Measurements from ENCODE around the gene GRIK2.

GRIK2 gene

DNA sequence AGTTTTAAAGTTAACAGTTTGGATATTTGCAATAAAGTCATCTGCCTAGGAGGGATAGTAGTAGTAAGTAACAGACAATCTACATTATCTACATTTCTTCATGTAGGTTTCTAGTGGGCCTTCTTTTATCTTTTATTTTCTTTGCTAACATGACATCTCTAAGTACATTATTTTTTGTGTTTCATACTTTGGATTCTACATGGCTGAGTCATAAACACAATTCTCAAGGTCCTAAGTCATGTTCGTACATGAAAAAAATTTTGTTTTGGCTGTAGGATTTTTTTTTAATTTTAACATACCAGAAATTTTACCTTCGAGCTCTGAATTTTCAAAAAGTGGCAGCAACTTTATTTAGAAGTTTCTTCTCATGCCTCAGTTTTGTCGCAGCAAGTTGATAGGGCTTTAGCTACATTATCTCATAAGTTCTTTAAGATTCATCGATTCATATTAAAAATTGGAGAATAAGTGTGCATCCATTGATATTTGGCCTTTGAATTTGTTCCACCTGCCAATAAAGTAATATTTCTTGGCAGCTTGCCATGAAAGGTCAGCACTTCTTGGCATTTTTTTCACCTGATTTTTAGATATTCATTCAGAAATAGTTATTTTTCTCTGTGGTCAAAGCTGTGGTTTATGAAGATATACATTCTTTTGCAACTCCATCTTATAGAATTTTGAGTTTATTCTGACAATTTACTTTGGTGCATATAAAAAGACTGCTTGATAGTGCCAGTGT lies 146.2 kb downstream of the GRIK2 start:
- no peak for DNase-seq (ENCODE audit: low read depth)

DNA sequence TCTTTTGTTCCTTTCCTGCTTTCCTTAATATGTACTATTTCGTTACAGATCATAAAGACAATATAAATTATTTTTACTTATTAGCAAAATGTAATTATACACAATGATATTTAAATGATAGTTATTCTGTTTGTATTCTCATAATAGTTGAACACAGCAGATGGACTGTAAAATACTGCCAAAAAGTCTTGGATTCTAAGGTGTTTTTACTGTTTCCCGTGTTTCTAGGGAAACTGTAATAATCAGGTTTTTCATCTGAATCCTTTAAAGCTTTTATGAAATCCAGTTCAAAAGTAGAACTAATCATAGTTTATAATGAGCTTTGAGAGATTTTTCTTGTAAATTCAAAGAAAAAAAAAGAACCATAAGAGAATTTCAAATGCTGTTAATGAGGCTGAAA lies 148.4 kb downstream of the GRIK2 start:
- no peak for DNase-seq (ENCODE audit: low read depth)

DNA sequence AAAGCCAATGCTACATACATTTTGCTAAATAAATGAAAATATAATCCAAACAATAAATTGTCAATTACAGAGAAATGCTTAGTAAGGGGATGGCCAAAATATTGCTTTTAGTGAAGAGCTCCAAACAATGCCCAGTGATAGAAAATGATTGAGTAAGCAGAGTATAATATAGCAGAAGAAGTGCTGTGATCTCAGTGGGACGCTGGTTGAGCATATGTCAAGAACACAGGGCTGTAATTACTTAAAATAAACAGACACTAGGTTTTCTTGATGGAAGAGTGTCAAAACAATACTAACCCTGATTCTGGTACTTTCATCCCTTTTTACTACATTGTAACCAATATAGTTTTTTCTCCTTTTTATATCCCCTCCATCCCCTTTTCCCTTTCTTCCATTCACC lies 150.3 kb downstream of the GRIK2 start:
- no peak for DNase-seq (ENCODE audit: low read depth)

DNA sequence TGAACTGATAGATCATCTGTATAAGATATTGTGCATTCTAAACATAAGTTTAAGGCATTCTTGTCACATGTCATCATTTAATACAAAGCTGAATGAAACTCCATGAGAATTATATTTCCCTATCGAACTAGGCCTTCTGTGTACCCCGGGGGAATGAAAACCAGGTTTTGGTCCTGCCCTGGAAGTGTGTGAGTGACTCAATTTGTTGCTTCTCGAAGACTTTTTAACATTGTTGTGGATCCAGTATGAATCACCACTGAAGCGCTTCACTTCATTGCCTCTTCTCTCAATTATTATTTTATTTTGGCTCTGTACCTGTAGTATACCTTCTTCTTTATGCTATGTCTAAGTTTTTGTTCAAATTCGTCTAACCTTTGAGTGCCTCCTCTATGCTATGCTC lies 150.8 kb downstream of the GRIK2 start:
- no peak for DNase-seq (ENCODE audit: low read depth)

DNA sequence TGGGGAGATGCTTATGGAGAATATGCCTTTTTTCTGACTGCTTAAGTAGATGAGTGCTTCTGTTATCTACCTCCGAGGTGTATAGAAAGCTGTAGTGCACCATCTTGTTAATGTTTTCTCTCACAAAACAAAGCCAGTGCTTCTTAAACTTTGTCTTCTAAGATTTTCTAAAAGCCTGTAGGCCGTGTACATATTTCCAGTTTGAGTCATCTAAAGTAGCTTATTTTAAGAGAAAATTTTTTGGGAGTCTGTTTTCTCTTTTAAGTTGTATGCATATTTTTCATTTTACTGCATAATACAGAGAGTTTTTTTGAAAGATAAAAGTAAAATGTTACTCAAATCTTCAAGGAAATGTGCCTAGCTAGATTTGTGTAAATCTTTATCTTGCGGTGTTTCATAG lies 151.7 kb downstream of the GRIK2 start:
- no peak for DNase-seq (ENCODE audit: low read depth)

DNA sequence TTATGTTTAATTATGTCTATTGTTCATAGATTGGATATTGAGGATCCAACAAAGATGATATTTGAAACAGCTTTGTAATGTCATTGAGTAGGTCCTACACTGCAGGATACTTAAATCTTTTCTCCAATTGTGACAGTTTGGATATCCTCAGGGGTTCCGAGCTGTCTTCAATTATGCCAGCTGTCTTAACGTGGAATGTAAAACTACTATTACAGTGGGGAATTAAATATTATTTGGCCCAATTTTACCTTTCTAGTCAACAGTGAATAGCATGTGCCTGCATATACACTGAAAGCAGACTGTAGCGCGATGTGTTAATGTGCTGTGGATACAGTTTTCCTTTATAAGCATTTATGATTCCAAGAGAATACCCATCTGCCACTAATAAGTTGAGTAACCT lies 156.9 kb downstream of the GRIK2 start:
- DNase-seq (ENCODE audit: low read depth) = no peak

DNA sequence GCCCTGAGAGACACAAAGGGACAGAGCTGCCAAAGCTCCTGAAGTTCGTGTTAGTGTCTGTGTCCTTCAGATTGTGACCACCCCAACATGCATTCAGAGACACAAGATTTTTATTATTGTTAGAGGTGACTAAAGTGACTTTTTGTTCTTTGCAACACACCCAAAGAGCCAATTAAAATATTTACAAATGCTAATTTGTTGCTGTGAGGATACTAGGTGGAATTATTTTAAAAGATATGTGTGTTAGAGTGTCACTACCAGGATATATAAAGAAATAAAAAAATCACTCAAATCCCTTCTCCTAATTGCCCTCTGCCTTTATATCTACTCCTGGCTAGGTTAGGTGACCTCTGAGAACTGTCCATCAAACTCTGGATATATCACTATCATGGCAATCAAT lies 160.7 kb downstream of the GRIK2 start:
- no peak for DNase-seq (ENCODE audit: low read depth)

DNA sequence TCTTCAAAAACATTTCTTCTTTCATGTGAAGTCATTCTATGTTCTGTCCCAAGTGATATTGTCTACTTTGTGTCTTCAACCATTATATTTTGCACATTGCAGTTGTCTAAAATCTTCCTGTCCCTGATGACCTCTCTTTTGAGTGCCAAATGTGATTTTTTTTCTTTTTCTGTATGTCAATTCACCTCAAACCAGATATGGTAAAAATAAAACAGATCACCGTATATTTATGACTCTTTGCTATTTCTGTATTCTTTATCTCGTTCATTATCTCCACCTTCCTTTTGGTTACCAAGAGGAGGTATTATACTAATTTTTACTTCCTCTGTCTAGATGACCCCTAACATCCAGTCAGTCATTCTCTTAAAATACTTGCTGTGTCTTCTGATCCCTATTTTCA lies 165.2 kb downstream of the GRIK2 start:
- DNase-seq (ENCODE audit: low read depth) = no peak

DNA sequence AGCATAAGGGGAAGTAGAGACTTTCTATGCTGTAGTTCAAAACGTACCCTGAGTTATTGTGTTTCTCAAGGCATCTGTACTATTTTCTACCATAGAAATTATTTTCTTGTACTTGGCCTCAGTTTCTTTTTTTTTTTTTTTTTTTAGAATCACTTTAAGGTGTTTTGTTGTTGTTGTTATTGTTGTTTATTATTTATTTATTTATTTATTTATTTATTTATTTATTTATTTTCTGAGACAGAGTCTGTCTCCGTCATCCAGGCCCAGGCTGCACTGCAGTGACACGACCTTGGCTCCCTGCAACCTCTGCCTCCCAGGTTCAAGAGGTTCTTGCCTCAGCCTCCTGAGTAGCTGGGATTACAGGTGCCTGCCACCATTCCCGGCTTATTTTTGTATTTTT lies 179.1 kb downstream of the GRIK2 start:
- no peak for DNase-seq (ENCODE audit: low read depth)

DNA sequence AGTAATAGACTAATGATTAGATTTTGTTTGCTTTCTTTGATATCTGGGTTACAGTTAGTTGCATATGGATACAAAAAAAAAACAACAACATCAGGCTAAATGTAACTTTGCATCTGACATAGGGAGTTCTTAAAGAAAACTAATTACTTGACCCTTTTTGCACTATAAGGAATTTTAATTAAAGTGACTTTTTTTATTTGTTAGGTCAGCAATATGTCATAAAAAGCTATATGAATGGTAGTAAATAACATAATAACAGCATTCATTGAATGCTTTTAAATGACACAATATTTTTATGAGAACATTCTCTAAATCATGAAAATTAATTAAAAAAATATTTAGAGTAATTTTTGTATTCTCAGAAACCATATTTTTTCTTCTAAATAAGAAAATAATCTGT lies 183.6 kb downstream of the GRIK2 start:
- DNase-seq (ENCODE audit: low read depth) = no peak

DNA sequence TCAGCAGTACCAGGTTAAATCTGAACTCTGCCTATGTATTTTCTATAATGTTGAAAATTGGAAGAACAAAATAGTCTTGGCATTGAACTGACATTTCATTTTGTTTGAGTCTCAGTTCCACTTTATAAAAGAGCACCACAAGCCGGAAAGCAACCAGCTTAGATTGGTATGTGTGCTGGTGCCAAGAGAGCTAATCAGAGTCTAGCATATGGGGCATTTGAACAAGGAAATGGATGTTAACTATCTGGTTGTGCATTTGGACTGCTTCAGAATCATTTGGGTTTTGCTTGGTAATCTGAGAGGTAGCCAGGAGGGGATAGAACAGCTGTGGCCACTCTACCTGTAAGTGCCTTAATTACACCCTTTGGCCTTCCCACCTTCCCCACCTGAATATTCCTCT lies 184.8 kb downstream of the GRIK2 start:
- DNase-seq (ENCODE audit: low read depth) = no peak

DNA sequence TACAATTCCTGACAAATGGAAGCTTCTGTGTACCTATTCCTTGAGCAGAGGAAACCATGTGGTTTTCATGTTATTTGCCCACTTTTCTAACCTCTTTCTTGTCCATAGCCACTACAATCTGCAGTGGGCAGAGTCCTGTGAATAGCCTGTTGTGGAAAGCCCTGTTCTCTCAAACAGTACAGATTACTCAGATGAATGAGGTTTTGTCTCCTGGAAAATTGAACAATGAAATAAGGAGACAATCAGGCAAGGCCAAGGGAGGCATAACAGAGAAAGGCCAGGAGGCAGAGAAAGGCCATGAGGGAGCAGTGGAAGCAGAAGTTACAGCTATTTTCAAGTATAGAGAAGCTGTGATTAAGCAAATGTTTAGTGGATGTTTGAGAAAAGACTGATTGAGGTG lies 189.3 kb downstream of the GRIK2 start:
- DNase-seq (ENCODE audit: low read depth) = no peak

DNA sequence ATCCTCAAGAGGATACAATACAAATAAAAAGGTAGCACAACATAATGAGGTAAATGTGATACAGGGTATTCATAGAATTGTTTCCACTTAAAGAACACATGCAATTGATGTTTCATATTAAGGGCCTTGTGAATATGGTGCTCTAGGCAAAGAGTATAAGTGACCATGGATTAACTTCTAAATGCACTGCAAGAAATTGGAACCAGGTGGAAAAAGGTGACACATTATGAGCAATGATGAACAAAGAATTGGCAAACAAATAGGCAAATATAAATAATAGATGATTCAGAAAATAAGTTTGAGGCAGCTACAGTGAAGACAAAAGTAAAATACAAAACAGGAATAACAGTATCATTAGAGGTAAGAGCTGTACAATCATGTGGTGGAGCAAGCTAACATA lies 192.0 kb downstream of the GRIK2 start:
- DNase-seq (ENCODE audit: low read depth) = no peak

DNA sequence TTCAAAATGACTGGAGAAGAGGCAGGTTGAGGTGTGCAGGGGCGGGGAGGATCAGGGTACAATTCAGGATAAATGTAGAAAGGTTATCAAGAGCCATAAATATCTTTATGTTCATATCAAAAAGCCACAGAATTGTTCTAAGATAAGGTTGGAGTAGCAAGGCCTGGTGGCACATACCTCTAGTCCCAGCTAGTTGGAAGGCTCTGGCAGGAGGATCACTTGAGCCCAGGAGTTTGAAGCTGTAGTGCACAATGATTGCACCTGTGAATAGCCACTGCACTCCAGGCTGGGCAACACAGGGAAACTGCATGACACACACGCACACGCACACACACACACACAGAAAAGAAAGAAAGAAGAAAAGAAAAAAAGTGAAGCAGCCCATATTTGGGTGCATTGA lies 194.8 kb downstream of the GRIK2 start:
- no peak for DNase-seq (ENCODE audit: low read depth)

DNA sequence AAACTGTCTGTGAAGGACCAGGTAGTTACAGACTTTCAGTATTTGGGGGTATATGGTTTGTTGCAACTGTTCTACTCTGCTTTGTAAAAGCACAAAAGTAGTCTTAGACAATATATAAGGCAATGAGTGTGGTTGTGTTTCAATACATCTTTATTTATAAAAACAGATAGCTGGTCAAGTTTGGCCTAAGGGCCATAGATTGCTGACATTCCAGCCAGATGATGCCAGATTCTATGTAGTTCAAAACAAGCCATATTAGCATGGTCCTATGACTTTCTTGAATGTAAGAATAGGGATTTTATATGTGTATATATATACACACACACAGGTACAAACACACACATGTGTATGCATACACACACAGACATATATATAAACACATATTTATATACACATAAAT lies 201.8 kb downstream of the GRIK2 start:
- DNase-seq (ENCODE audit: low read depth) = no peak

DNA sequence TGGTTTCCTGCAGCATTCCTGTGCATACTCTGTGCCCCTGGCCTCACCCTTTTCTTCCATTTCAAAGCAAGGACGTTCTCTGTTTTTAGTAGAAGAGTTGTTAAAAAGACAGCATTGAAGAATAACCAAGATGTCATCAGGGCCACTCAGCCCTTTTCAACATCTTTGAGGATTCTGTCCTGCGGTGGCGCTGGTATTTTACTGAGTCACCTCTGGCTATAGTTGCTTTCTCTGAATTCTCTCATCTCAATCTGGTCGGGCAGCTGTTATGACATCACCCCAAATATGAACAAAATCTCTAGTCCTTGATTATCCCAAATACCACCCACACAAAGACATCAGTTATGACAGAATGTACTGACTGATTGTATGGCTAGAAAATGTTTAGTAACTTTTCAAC lies 204.2 kb downstream of the GRIK2 start:
- DNase-seq (ENCODE audit: low read depth) = no peak

DNA sequence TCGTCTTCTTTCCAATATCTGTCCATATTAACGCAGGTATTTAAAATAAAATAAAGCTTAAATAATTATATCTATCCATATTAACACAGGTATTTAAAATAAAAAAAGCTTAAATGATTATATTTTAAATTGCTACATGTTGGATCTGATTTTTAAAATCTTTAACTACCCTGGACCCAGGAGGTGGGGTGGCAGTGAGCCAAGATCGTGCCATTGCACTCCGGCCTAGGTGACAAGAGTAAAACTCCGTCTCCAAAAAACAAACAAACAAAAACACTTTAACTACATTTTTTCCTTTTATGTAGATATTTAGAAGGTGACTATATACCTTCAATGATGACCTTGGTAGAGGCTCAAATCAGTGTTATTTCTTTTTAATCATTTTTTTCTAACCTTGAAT lies 211.9 kb downstream of the GRIK2 start:
- DNase-seq (ENCODE audit: low read depth) = no peak

DNA sequence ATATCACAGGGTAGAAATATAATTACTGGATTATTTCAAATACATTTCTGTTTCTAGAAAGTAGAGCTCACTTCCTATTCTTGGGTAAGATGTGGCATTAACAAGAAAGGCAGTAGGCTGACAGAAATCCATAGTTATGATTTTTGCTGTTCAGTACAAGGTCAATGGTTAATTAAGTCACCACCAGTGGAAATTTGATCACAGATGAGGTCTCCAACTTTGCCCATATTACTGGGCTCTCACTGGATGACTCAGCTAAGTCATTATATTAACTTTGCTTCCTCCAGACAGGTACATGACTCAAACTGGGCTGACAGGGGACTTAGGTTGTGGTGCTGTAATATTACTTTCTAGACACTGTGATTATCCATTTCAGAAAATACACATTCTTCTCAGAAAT lies 212.4 kb downstream of the GRIK2 start:
- no peak for DNase-seq (ENCODE audit: low read depth)

DNA sequence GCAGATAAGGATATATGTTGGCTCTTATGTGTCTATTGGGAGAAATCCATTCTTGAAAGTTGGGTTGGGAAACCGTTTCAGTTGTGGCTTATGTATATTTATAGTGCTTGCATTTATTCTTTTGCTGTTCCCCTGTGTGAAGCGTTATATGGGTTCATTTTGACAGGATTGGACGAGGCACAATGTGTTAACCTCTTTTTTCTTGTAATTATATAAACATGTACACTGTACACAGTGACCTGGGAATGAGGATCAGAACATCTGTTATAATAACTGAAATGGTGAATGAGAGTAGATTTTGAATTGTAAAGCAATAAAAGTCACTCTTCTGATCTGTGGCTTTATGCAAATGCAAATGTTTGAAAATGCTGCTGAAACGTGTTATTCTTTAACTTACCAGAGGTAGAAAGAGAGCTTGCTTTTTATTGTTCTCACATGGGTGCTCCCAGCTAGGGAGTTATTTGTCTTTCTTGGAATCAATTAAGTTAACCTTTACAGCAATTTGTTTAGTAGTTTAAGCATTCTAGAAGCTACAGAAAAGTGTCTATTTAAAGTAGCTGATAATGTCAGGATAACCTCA lies 213.7 kb downstream of the GRIK2 start:
- DNase-seq (ENCODE audit: low read depth) = no peak

DNA sequence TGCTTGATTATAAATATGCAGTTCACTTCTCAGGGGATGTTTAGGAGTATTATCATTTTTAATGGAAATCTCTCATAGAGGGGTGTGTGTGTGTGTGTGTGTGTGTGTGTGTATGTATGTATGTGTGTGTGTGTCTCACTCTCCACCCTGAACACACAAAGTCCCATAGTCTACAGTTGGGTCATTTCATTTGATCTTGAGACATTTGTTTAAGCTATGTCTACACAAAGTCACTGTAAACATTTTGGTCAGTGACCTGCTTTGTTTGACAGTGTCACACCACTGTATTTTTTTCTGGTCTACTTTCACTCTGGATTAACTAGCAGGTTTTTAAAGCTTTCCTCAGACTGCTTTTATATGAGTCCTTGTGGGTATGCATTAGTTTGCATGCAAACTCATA lies 215.2 kb downstream of the GRIK2 start:
- DNase-seq (ENCODE audit: low read depth) = no peak

DNA sequence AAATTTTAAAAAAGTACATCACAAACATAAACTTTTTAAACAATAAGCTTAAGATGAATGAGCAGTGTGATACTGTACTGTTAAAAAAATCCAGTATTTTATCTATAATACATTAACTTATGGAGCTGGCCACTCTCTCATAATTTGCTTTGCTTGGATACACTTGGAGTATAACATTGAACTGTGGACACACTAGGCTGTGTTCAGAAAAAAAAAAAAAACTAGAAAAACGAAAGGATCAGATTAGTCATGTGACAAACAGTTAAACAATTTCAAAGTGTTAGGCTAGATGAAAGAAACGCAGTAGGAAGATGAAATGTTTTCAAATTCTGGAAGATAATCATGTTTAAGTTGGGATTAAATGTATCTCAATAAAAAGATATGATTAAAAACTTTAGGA lies 220.0 kb downstream of the GRIK2 start:
- DNase-seq (ENCODE audit: low read depth) = no peak

DNA sequence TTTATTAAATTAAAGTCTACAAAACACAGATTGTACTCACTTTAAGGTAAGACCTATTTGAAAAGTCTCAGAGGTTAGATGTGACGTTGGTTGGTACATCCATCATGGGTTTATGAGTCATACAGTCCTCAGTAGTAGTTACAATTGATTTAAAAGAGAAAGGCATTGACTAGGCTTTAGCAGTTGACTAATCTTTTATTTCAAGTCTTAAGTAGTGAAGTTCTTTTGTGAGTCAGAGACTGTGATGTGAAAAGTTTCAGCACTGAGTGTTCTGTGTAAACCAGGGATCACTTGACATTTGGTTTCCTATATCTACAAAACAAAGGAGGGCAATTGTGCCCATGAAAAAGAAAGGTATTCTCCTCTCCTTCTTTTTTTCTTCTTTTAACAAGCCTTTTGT lies 221.3 kb downstream of the GRIK2 start:
- no peak for DNase-seq (ENCODE audit: low read depth)

DNA sequence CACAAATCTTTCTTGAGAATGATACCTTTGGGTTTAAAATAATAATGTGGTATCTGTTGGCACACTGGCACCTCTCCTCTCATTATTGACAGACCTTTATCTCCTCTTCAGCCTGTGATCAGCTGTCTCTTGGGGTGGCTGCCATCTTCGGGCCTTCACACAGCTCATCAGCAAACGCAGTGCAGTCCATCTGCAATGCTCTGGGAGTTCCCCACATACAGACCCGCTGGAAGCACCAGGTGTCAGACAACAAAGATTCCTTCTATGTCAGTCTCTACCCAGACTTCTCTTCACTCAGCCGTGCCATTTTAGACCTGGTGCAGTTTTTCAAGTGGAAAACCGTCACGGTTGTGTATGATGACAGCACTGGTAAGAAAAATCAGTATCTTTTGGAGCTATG lies 232.8 kb downstream of the GRIK2 start:
- DNase-seq (ENCODE audit: low read depth) = no peak

DNA sequence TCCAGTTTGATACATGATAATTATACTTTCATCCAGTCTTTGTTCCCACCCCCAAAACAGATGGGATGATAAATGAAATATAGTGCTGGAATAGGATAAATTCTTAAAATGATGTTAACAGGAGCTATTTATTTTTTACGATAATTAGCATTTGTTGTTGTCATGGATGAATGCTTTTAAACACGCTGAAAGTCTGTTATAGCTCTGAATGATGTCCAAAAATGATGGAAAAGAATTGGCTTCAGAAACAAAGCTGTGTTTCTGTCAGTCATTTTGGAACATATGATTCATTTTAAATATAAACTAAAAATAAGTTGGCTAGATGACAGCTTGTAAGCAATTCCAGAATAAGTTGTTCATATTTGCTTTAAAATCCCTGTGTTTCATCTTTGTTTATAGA lies 237.4 kb downstream of the GRIK2 start:
- DNase-seq (ENCODE audit: low read depth) = no peak
